ENCODE measurements around the gene CYP2C19.
"Not testable (repeated sequence)": the region's sequence is repeated elsewhere in the genome, so short reads cannot be mapped to it uniquely, and the experiment has no call there.

The CYP2C19 gene

DNA sequence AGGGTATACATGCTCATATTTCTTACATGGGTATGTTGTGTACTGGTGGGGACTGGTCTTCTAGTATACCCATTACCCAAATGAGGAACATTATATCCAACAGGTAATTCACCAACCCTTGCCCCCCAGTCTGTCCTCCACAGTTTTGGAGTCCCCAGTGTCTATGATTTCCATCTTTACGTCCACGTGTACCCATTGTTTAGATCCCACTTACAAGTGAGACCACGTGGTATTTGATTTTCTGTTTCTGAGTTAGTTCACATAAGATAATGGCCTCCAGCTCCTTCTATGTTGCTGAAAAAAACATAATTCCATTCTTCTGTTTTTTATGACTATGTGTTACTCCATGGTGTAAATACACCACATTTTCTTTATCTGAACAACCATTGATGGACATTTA lies 126.6 kb downstream of the CYP2C19 start:
- no peak for DNase-seq (ENCODE audit: low read depth)

DNA sequence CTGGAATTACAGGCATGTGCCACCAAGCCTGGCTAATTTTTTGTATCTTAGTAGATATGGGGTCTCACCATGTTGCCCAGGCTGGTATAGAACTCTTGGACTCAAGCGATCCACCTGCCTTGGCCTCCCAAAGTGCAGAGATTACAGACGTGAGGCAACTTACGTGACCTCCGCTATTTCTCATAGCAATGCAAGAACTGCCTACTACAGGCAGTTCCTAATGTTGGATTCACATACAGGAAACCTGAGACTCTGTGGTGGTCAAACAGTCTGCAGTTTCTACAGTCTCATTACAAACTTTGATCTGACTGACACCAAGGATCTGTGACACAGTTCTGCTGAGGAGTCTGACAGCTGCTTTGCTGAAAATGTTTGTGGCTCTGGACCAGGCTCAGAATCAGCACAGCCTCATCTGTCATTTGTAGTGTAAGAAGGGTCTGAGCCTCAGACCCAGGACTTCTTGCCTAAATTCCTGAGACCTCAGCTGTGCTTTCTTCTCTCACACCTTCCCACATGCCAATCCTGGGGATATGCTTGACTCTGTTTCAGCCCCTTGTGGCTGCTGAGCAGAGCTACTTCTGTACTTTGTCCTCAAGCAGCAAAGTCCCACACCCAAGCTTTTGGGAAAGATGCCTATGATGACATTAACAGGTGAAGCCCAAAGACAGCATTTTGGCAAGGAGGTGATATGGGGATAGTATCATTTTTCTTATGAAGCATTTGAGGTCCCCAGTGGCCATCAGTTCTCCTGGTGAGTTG lies 128.0 kb downstream of the CYP2C19 start:
- no peak for DNase-seq (ENCODE audit: low read depth)

DNA sequence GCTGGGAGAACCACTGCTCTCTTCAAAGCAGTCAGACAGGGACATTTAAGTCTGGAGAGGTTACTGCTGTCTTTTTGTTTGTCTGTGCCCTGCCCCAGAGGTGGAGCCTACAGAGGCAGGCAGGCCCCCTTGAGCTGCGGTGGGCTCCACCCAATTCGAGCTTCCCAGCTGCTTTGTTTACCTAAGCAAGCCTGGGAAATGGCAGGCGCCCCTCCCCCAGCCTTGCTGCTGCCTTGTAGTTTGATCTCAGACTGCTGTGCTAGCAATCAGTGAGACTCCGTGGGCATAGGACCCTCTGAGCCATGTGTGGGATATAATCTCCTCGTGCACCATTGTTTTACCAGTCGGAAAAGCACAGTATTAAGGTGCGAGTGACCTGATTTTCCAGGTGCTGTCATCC lies 135.9 kb downstream of the CYP2C19 start:
- not testable (repeated sequence) for DNase-seq (ENCODE audit: low read depth)

DNA sequence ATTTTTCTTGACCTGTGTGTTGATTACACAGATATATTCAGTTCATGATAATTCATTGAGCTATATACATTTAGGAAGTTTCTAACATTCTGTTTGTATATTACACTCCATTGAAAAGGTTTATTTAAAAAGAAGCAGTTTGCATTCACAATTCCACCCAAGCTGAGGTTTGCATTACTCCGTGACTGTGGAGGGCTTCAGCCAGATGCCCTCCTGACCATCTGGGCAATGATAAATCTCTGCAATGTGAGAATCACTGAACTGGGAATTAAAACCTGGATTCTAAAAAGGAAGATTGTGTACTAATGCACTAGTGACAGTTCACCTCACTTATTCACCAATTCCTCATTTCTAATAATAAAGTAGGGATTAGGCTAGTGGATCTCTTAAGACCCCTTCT lies 139.6 kb downstream of the CYP2C19 start:
- DNase-seq (ENCODE audit: low read depth) = no peak

DNA sequence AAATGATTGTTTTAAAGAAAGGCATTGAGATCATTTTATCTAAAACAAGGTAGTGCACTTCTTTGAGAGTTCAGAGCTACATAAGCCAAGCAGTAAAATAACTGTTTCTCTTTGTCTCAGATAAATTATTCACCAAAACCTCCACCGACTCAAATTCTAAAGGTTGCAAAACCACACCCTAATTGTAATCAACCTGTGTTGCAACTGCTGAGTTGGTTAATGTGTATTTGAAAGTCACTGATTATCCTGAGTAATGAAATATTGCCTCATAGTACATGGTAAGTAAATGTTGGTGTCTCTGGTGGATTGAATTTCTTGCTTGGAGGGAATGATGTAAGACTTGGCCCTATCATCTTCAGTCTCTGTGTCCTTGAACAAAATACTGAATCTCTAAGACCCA lies 140.1 kb downstream of the CYP2C19 start:
- DNase-seq (ENCODE audit: low read depth) = no peak

All from fibroblast of the conjunctiva (primary cell).